Left ventricle myocardium inferior (tissue), 1 donor: ENCODE measurements around the gene SEC14L1. TPM values are rescaled to one million over a fixed set of nuclear protein-coding genes. Genes with fewer than 3 reads are reported as not detected.
"Not testable (repeated sequence)": the region's sequence is repeated elsewhere in the genome, so short reads cannot be mapped to it uniquely, and the experiment has no call there.

Experiments used
- DNase-seq: peaks from one replicate; pipeline ENCODE4 v3.0.0-alpha.2; 2020
- H3K27ac ChIP-seq: fragments of 200-600 bp; replicated peaks from 2 replicates; pipeline ENCODE4 v1.8.0; 2021
- H3K27me3 ChIP-seq: fragments of 200-600 bp; 2 replicates; pipeline ENCODE4 v1.8.0; 2021; ENCODE audit warnings: low read depth
- H3K36me3 ChIP-seq: fragments of 200-600 bp; 2 replicates; pipeline ENCODE4 v1.8.0; 2021
- H3K4me1 ChIP-seq: fragments of 200-600 bp; 2 replicates; pipeline ENCODE4 v1.8.0; 2021
- H3K4me3 ChIP-seq: fragments of 200-600 bp; 2 replicates; pipeline ENCODE4 v1.8.0; 2021; ENCODE audit warnings: mild to moderate bottlenecking, moderate library complexity
- H3K9me3 ChIP-seq: fragments of 200-600 bp; replicated peaks from 2 replicates; pipeline ENCODE4 v1.8.0; 2021
- intact Hi-C: fragments of 100-400 bp; cut with micrococcal nuclease; formaldehyde crosslinking; loops from one replicate; pipeline ENCODE4 v1.11.0; 2022
- total RNA-seq: library from RNA; stranded (reverse); fragmentation: NEBNext Ultra II Directional; extraction: Animal tissue kit (Norgen Biotek cat#: 25700); gene quantifications from one replicate; pipeline ENCODE4 v1.2.1, GENCODE V29; 2021
- TF ChIP-seq, protein P1 (sequence below): fragments of 200-600 bp; IDR thresholded peaks from 2 replicates; pipeline ENCODE4 v1.8.0; 2021; ENCODE audit warnings: antibody characterized with exemption, mild to moderate bottlenecking, borderline replicate concordance
- donor health status: DM: no; HTN: yes; CAD: no; lungs with severe emphysema.

The SEC14L1 gene
- total RNA-seq, 1 donor from 2014 or later, result 55.5 TPM

DNA sequence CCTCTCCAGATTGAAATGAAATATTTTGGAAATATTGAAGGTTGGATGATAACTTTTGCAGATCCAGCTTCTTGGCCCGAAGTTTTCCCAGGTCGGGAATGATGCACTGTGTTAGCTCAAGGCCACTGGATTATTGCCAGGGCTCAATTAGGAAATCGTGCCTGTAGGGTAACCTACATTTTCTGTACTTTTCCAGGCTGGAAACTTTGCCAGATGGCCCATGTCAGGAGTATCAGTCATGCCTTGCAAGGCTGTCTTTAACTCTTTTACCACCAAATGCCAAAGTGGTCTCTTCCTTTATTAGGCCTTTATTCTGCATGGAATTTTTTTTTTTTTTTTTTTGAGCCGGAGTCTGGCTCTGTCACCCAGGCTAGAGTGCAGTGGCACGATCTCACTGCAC, 8.9 kb upstream of the SEC14L1 start:
- Histone ChIP-seq H3K4me3 (peak overlapping the region; percentile 56), H3K27ac (peak overlapping the region; percentile 92), H3K4me1 (peaks cover 79% of the 10 kb centered on the region)

DNA sequence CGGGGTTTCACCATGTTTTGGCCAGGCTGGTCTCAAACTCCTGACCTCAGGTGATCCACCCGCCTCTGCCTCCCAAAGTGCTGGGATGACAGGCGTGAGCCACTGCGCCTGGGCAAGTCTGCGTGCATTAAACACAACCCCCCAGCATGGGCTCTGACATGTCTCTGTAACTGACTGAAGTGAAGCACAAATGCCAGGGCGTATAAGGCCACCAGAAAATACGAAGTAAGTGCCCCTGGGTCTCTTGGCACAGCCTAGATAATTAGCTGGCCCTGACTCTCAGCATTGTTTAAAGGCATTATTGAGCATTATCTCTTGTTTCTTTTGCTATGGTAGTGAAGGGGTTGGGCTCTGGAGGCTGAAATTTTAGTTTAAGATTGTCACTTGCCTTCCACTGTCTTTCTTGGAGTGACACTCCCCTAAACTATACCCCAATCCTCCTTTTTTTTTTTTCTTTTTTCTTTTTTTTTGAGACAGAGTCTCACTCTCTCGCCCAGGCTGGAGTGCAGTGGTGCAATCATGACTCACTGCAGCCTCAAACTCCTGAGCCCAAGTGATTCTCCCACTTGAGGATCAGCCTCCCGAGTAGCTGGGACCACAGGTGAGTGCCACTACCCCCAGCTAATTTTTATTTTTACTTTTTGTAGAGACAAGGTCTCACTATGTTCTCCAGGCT, 8.2 kb upstream of the SEC14L1 start:
- Histone ChIP-seq H3K4me3 (peak overlapping the region; percentile 56), H3K27me3 (no peaks in the 10 kb centered on the region), H3K27ac (peak overlapping the region; percentile 92), H3K9me3 (peaks cover 5% of the 10 kb centered on the region), H3K36me3 (peaks cover 7% of the 10 kb centered on the region), H3K4me1 (peaks cover 77% of the 10 kb centered on the region)
- TF ChIP-seq, protein P1, sequence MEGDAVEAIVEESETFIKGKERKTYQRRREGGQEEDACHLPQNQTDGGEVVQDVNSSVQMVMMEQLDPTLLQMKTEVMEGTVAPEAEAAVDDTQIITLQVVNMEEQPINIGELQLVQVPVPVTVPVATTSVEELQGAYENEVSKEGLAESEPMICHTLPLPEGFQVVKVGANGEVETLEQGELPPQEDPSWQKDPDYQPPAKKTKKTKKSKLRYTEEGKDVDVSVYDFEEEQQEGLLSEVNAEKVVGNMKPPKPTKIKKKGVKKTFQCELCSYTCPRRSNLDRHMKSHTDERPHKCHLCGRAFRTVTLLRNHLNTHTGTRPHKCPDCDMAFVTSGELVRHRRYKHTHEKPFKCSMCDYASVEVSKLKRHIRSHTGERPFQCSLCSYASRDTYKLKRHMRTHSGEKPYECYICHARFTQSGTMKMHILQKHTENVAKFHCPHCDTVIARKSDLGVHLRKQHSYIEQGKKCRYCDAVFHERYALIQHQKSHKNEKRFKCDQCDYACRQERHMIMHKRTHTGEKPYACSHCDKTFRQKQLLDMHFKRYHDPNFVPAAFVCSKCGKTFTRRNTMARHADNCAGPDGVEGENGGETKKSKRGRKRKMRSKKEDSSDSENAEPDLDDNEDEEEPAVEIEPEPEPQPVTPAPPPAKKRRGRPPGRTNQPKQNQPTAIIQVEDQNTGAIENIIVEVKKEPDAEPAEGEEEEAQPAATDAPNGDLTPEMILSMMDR, result no peak
- intact Hi-C loops, result no loop called here
- no peak for DNase-seq

More for the DNA sequence above, 8.9 kb upstream of the SEC14L1 start:
- intact Hi-C loops, result no loop called here
- Histone ChIP-seq H3K27me3 (no peaks in the 10 kb centered on the region), H3K9me3 (no peaks in the 10 kb centered on the region), H3K36me3 (peaks cover 6% of the 10 kb centered on the region)
- TF ChIP-seq, protein P1, result no peak
- no peak for DNase-seq

DNA sequence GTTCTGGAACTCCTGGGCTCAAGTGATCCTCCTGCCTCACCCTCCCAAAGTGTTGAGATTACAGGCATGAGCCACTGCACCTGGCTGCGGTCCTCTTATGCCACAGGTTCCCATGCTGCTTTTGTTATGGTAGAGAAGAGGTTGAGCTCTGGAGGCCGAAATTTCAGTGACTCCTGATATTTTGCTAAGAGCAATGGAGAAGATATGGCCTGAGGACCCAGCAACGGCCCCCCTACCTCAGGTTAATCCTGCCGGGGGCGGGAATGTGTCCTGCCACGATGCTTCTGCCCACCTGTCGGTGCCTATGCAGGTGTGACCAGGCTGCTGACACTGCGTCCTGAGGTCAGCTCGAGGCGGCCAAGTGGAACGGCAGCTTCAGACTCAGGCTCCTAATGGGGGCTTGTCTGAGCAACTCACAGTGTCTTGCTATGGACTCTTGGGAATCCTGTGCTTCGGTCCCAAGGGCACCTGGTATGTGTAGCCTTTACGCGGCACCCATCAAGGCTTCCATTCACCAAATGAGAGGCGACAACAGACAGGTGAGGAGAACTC, 7.6 kb upstream of the SEC14L1 start:
- H3K9me3 ChIP-seq, result peaks cover 7% of the 10 kb centered on the region
- H3K36me3 ChIP-seq, result peaks cover 7% of the 10 kb centered on the region
- TF ChIP-seq, protein P1, result no peak
- no peaks in the 10 kb centered on the region for H3K27me3 ChIP-seq
- peak overlapping the region; percentile 56 for H3K4me3 ChIP-seq
- DNase-seq, result no peak
- intact Hi-C loops, result no loop called here
- H3K27ac ChIP-seq, result peak overlapping the region; percentile 92
- peaks cover 77% of the 10 kb centered on the region for H3K4me1 ChIP-seq

DNA sequence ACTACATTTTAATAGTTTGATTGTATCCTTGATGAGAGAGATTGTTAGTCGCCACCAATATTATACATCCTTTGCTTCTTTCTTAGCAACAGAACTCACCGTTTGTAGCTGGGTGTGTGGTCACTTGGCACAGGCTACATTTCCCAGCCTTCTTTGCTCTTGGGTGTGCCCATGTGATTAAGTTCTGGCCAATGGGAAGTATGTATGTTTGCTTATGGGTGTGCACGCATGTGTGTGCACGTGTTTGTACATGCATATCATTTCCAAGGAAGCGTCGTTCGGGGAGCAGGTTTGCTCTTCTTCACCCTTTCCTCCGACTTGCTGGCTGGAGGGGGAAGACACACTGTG, 4.4 kb upstream of the SEC14L1 start:
- Histone ChIP-seq H3K36me3 (peaks cover 7% of the 10 kb centered on the region), H3K4me1 (peaks cover 73% of the 10 kb centered on the region), H3K27ac (peak overlapping the region; percentile 92), H3K4me3 (no peak overlapping the region), H3K27me3 (no peaks in the 10 kb centered on the region), H3K9me3 (peaks cover 16% of the 10 kb centered on the region)
- intact Hi-C loops, result loop anchor here (5.0 kb wide), 1 partner anchor 39 kb away; no protein-coding TSS in a partner anchor
- TF ChIP-seq, protein P1, result no peak
- DNase-seq, result no peak

DNA sequence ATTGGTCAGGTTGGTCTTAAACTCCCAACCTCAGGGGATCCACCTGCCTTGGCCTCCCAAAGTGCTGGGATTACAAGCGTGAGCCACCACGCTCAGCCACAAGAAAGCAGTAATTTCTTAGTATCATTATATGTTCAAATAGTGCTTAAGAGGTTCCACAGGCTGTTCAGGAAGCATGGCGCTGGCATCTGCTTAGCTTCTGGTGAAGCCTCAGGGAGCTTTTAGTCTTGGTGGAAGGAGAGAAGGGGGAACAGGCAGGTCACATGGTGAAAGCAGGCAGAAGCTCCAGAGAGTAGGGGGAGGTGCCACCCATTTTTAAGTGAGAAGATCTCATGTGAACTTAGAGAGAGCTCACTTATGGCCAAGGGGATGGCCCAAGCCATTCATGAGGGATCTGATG, 3.7 kb upstream of the SEC14L1 start:
- TF ChIP-seq, protein P1, result no peak
- no peak for DNase-seq
- Histone ChIP-seq H3K9me3 (peaks cover 16% of the 10 kb centered on the region), H3K36me3 (peaks cover 7% of the 10 kb centered on the region), H3K4me3 (no peak overlapping the region), H3K4me1 (peaks cover 74% of the 10 kb centered on the region), H3K27ac (peak overlapping the region; percentile 93), H3K27me3 (no peaks in the 10 kb centered on the region)
- intact Hi-C loops, result loop anchor here (5.0 kb wide), 1 partner anchor 40 kb away; no protein-coding TSS in a partner anchor

DNA sequence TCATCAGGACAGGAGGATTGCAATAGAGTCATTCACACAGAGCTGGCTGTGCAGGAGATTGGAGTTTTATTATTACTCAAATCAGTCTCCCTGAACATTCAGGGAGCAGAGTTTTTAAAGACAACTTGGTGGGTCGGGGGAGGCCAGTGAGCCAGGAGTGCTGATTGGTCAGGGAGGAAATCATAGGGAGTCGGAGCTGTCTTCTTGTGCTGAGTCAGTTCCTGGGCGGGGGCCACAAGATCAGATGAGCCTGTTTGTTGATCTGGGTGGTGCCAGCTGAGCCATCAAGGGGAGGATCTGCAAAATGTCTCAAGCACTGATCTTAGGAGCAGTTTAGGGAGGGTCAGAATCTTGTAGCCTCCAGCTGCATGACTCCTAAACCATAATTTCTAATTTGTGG, 2.9 kb upstream of the SEC14L1 start:
- Histone ChIP-seq H3K4me3 (peak overlapping the region; percentile 9), H3K27ac (peak overlapping the region; percentile 93), H3K4me1 (peaks cover 69% of the 10 kb centered on the region), H3K9me3 (peaks cover 16% of the 10 kb centered on the region)
- peak; percentile 48 for DNase-seq
- not testable (repeated sequence) for H3K36me3 ChIP-seq, H3K27me3 ChIP-seq
- intact Hi-C loops, result loop anchor here (5.0 kb wide), 1 partner anchor 41 kb away; no protein-coding TSS in a partner anchor
